NT2/D1 (cell line): ENCODE data around the gene CDC42BPG.

Source experiments
- DNase-seq: peaks from one replicate; pipeline ENCODE4 v3.0.0-alpha.2; 2011; ENCODE audit warnings: low read depth, low spot score
- H3K27me3 ChIP-seq: 2 replicates; pipeline ENCODE4 v1.6.0; 2011; ENCODE audit warnings: mild to moderate bottlenecking; ENCODE audit not compliant: insufficient read length, insufficient read depth
- H3K36me3 ChIP-seq: 2 replicates; pipeline ENCODE4 v1.6.1; 2011; ENCODE audit warnings: mild to moderate bottlenecking, low read length, mixed read lengths; ENCODE audit not compliant: insufficient read depth, insufficient read length
- H3K4me1 ChIP-seq: 2 replicates; pipeline ENCODE4 v1.5.1; 2011; ENCODE audit not compliant: insufficient read depth, insufficient read length
- H3K4me3 ChIP-seq: 2 replicates; pipeline ENCODE4 v1.5.1; 2011; ENCODE audit warnings: low read depth; ENCODE audit not compliant: insufficient read length
- H3K9ac ChIP-seq: 2 replicates; pipeline ENCODE4 v1.6.0; 2011; ENCODE audit warnings: low read depth; ENCODE audit not compliant: insufficient read length
- H3K9me3 ChIP-seq: 2 replicates; pipeline ENCODE4 v1.5.1; 2011; ENCODE audit warnings: mild to moderate bottlenecking, low read length; ENCODE audit not compliant: insufficient read depth
- SUZ12 ChIP-seq: IDR thresholded peaks from 2 replicates; pipeline ENCODE4 v1.6.1; 2011; ENCODE audit not compliant: insufficient read length, insufficient read depth; ENCODE audit errors: extremely low read depth
- YY1 ChIP-seq: IDR thresholded peaks from 2 replicates; pipeline ENCODE4 v1.6.1; 2011; ENCODE audit not compliant: insufficient read length, insufficient read depth
- ZNF274 ChIP-seq: IDR thresholded peaks from 2 replicates; pipeline ENCODE4 v1.6.1; 2011; ENCODE audit warnings: mild to moderate bottlenecking, low read depth, low read length

Gene CDC42BPG

GRCh38 chr11:64834031-64834722, 10.3 kb downstream of the CDC42BPG start:
- H3K9me3 ChIP-seq: no peaks in the 10 kb centered on the region
- peaks cover 5% of the 10 kb centered on the region for H3K4me1 ChIP-seq
- H3K9ac ChIP-seq: no peak overlapping the region
- no peak overlapping the region for H3K4me3 ChIP-seq
- TF ChIP-seq YY1: no peak
- TF ChIP-seq SUZ12: no peak
- no peak for TF ChIP-seq ZNF274
- peaks cover 81% of the 10 kb centered on the region for H3K36me3 ChIP-seq
- no peak for DNase-seq
- H3K27me3 ChIP-seq: no peaks in the 10 kb centered on the region

DNA sequence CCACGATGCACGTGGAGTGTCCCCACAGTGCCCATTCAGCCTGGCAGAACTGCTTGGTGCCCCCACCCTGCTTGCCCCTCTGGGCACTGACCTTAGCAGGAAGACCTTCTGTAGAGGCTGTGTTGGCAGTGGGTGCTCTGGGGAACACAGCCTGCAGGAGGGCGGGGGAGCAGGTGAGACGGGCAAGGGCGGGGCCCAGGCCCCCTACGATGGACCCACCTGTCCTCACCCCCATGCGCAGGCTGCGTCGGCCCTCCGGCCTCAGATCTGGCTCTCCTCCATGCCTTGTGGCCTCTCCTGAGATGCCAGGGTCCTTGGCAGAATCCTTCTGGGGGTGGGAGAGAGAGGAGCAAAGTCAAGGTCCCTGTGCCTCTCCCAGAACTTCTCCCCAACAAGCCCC, 10.9 kb downstream of the CDC42BPG start:
- H3K27me3 ChIP-seq: no peaks in the 10 kb centered on the region
- DNase-seq: no peak
- H3K9me3 ChIP-seq: no peaks in the 10 kb centered on the region
- H3K4me3 ChIP-seq: no peak overlapping the region
- TF ChIP-seq YY1: no peak
- no peak for TF ChIP-seq SUZ12
- TF ChIP-seq ZNF274: no peak
- H3K4me1 ChIP-seq: peaks cover 5% of the 10 kb centered on the region
- H3K36me3 ChIP-seq: peaks cover 76% of the 10 kb centered on the region
- H3K9ac ChIP-seq: no peak overlapping the region

DNA sequence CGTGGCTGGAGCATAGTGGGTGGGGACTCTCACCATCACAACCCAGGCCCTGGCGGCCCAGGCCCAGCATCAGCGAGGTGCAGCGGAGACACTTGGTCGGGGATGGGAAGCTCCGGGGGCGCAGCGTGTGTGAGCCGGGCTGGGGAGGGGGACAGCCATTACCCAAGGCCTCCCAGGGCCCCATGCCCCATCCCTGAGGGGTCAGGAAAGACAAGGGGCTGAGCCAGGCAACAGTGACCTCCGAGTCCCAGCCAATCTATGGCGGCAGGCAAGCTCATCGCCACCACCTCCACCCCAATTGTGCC, 11.3 kb downstream of the CDC42BPG start:
- Histone ChIP-seq H3K9me3 (no peaks in the 10 kb centered on the region), H3K36me3 (peaks cover 72% of the 10 kb centered on the region), H3K9ac (no peak overlapping the region), H3K27me3 (no peaks in the 10 kb centered on the region), H3K4me3 (no peak overlapping the region), H3K4me1 (peaks cover 5% of the 10 kb centered on the region)
- no peak for DNase-seq
- TF ChIP-seq SUZ12 (no peak), YY1 (no peak), ZNF274 (no peak)

- H3K36me3 ChIP-seq: peaks cover 69% of the 10 kb centered on the region
- no peak for TF ChIP-seq YY1
- TF ChIP-seq SUZ12: no peak
- TF ChIP-seq ZNF274: no peak
- no peak overlapping the region for H3K9ac ChIP-seq
- H3K4me1 ChIP-seq: peaks cover 3% of the 10 kb centered on the region
- H3K9me3 ChIP-seq: no peaks in the 10 kb centered on the region
- H3K4me3 ChIP-seq: no peak overlapping the region
- no peaks in the 10 kb centered on the region for H3K27me3 ChIP-seq
- DNase-seq: no peak
These were observed 11.8 kb downstream of the CDC42BPG start for GRCh38 chr11:64832467-64833197.

GRCh38 chr11:64831411-64831891, 13.0 kb downstream of the CDC42BPG start:
- no peak overlapping the region for H3K4me3 ChIP-seq
- no peaks in the 10 kb centered on the region for H3K27me3 ChIP-seq
- TF ChIP-seq YY1 (no peak), SUZ12 (no peak)
- no peak for DNase-seq
- no peaks in the 10 kb centered on the region for H3K9me3 ChIP-seq
- H3K36me3 ChIP-seq: peaks cover 69% of the 10 kb centered on the region
- no peak overlapping the region for H3K9ac ChIP-seq
- no peaks in the 10 kb centered on the region for H3K4me1 ChIP-seq

DNA sequence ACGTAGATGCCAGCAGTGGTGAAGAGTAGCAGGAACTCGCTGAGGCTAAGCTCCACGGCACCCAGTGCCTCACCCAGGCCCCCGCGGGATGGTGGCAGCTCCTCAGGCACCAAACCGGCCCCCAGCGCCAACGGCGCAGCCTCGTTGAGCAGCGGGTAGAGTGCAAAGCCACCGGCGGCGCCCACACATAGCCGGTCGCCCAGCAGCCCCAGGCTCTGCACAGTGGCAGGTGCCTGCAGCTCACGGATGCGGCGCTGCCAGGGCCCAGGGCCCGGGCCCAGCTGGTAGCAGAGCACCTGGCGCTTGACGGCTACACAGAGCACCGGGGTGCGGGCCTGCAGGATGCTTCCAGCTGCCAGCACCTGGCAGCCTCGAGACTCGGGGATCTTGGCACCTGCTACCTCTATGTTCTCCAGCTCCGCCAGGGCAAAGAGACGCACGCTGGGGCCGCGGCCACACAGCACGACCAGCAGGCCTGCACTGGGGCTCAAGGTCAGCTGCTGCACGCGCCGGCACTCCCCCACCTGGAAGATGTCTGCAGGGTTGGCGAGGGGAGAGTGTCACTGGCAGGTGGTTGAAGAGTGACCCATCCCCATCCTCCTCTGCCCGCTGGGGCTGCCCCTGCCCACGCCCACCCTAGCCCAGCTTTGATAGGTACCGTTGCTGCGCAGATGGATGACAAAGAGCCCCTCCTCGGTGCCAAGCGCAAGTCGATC, 14.8 kb downstream of the CDC42BPG start:
- no peak for DNase-seq
- H3K36me3 ChIP-seq: peaks cover 65% of the 10 kb centered on the region
- TF ChIP-seq SUZ12: no peak
- no peak for TF ChIP-seq YY1
- TF ChIP-seq ZNF274: no peak
- no peak overlapping the region for H3K9ac ChIP-seq
- H3K27me3 ChIP-seq: no peaks in the 10 kb centered on the region
- no peaks in the 10 kb centered on the region for H3K9me3 ChIP-seq
- H3K4me1 ChIP-seq: no peaks in the 10 kb centered on the region
- H3K4me3 ChIP-seq: no peak overlapping the region

GRCh38 chr11:64827451-64827839, 17.0 kb downstream of the CDC42BPG start:
- no peaks in the 10 kb centered on the region for H3K27me3 ChIP-seq
- no peak for TF ChIP-seq YY1
- TF ChIP-seq SUZ12: no peak
- no peak for TF ChIP-seq ZNF274
- no peak overlapping the region for H3K9ac ChIP-seq
- no peaks in the 10 kb centered on the region for H3K4me1 ChIP-seq
- H3K36me3 ChIP-seq: peaks cover 45% of the 10 kb centered on the region
- no peak overlapping the region for H3K4me3 ChIP-seq
- no peaks in the 10 kb centered on the region for H3K9me3 ChIP-seq
- no peak for DNase-seq
